Measurements from ENCODE around the gene ITGBL1.
A peak's percentile ranks its signal among the peaks of the same experiment; 100 is the strongest.

The ITGBL1 gene

GRCh38 chr13:101529422-101529821, 76.9 kb downstream of the ITGBL1 start:
- Histone ChIP-seq H3K36me3 (ENCODE audit: insufficient read depth, low read length) (no peaks in the 10 kb centered on the region), H2AFZ (ENCODE audit: low read length) (peak overlapping the region; percentile 64; the same call in 1 of the 2 replicates), H3K9me2 (replicated peaks; ENCODE audit: low read depth, low read length) (no peaks in the 10 kb centered on the region), H3K27me3 (ENCODE audit: insufficient read depth, low read length, poor library complexity, severe bottlenecking) (no peaks in the 10 kb centered on the region), H3K4me1 (ENCODE audit: insufficient read depth, low read length, poor library complexity, severe bottlenecking) (peaks cover 2% of the 10 kb centered on the region), H4K20me1 (ENCODE audit: insufficient read depth, low read length, poor library complexity, severe bottlenecking) (no peaks in the 10 kb centered on the region), H3K4me2 (ENCODE audit: low read depth, low read length, poor library complexity, severe bottlenecking) (no peak overlapping the region), H3F3A (ENCODE audit: low read depth) (no peaks in the 10 kb centered on the region), H3K79me2 (ENCODE audit: insufficient read depth, low read length) (no peaks in the 10 kb centered on the region), H3K9ac (ENCODE audit: low read depth, low read length, poor library complexity, severe bottlenecking) (no peak overlapping the region), H3K4me3 (ENCODE audit: low read length, poor library complexity, severe bottlenecking) (no peak overlapping the region), H3K9me3 (ENCODE audit: insufficient read depth, low read depth, low read length) (no peaks in the 10 kb centered on the region)
- TF ChIP-seq, protein P1, sequence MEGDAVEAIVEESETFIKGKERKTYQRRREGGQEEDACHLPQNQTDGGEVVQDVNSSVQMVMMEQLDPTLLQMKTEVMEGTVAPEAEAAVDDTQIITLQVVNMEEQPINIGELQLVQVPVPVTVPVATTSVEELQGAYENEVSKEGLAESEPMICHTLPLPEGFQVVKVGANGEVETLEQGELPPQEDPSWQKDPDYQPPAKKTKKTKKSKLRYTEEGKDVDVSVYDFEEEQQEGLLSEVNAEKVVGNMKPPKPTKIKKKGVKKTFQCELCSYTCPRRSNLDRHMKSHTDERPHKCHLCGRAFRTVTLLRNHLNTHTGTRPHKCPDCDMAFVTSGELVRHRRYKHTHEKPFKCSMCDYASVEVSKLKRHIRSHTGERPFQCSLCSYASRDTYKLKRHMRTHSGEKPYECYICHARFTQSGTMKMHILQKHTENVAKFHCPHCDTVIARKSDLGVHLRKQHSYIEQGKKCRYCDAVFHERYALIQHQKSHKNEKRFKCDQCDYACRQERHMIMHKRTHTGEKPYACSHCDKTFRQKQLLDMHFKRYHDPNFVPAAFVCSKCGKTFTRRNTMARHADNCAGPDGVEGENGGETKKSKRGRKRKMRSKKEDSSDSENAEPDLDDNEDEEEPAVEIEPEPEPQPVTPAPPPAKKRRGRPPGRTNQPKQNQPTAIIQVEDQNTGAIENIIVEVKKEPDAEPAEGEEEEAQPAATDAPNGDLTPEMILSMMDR (conservative IDR thresholded peaks at IDR 0.05; ENCODE audit: low read length) = no peak
- TF ChIP-seq EZH2phosphoT487 (IDR thresholded peaks at IDR 0.05; ENCODE audit: borderline replicate concordance) = no peak

GRCh38 chr13:101530293-101530692, 77.8 kb downstream of the ITGBL1 start:
- Histone ChIP-seq H3K27me3 (ENCODE audit: insufficient read depth, low read length, poor library complexity, severe bottlenecking) (no peaks in the 10 kb centered on the region), H3K79me2 (ENCODE audit: insufficient read depth, low read length) (no peaks in the 10 kb centered on the region), H2AFZ (ENCODE audit: low read length) (no peak overlapping the region), H4K20me1 (ENCODE audit: insufficient read depth, low read length, poor library complexity, severe bottlenecking) (no peaks in the 10 kb centered on the region), H3K4me3 (ENCODE audit: low read length, poor library complexity, severe bottlenecking) (no peak overlapping the region), H3K4me1 (ENCODE audit: insufficient read depth, low read length, poor library complexity, severe bottlenecking) (peaks cover 2% of the 10 kb centered on the region), H3K9ac (ENCODE audit: low read depth, low read length, poor library complexity, severe bottlenecking) (no peak overlapping the region), H3F3A (ENCODE audit: low read depth) (no peaks in the 10 kb centered on the region), H3K9me2 (replicated peaks; ENCODE audit: low read depth, low read length) (no peaks in the 10 kb centered on the region), H3K9me3 (ENCODE audit: insufficient read depth, low read depth, low read length) (no peaks in the 10 kb centered on the region), H3K36me3 (ENCODE audit: insufficient read depth, low read length) (no peaks in the 10 kb centered on the region), H3K4me2 (ENCODE audit: low read depth, low read length, poor library complexity, severe bottlenecking) (no peak overlapping the region)
- TF ChIP-seq, protein P1 (conservative IDR thresholded peaks at IDR 0.05; ENCODE audit: low read length) = no peak
- no peak for TF ChIP-seq EZH2phosphoT487 (IDR thresholded peaks at IDR 0.05; ENCODE audit: borderline replicate concordance)

GRCh38 chr13:101535192-101535746, 82.8 kb downstream of the ITGBL1 start:
- Histone ChIP-seq H3K9me3 (ENCODE audit: insufficient read depth, low read depth, low read length) (no peaks in the 10 kb centered on the region), H3K36me3 (ENCODE audit: insufficient read depth, low read length) (no peaks in the 10 kb centered on the region), H3K4me2 (ENCODE audit: low read depth, low read length, poor library complexity, severe bottlenecking) (no peak overlapping the region), H3K9ac (ENCODE audit: low read depth, low read length, poor library complexity, severe bottlenecking) (no peak overlapping the region), H3K4me1 (ENCODE audit: insufficient read depth, low read length, poor library complexity, severe bottlenecking) (peaks cover 2% of the 10 kb centered on the region), H3K79me2 (ENCODE audit: insufficient read depth, low read length) (no peaks in the 10 kb centered on the region), H3F3A (ENCODE audit: low read depth) (no peaks in the 10 kb centered on the region), H4K20me1 (ENCODE audit: insufficient read depth, low read length, poor library complexity, severe bottlenecking) (no peaks in the 10 kb centered on the region), H3K9me2 (replicated peaks; ENCODE audit: low read depth, low read length) (no peaks in the 10 kb centered on the region), H2AFZ (ENCODE audit: low read length) (no peak overlapping the region), H3K4me3 (ENCODE audit: low read length, poor library complexity, severe bottlenecking) (no peak overlapping the region), H3K27me3 (ENCODE audit: insufficient read depth, low read length, poor library complexity, severe bottlenecking) (no peaks in the 10 kb centered on the region)
- TF ChIP-seq, protein P1 (conservative IDR thresholded peaks at IDR 0.05; ENCODE audit: low read length) = no peak
- TF ChIP-seq EZH2phosphoT487 (IDR thresholded peaks at IDR 0.05; ENCODE audit: borderline replicate concordance) = no peak

Measured in Loucy (cell line).